Parathyroid adenoma (tissue), 2 donors: ENCODE data around the gene ARPC1B.
"Not testable (repeated sequence)": the region's sequence is repeated elsewhere in the genome, so short reads cannot be mapped to it uniquely, and the experiment has no call there.

ENCODE experiments used
- H2AFZ ChIP-seq: fragments of 300-600 bp; sonication (generic); one replicate; pipeline ENCODE4 v1.7.0; 2017; ENCODE audit warnings: antibody characterized with exemption, mild to moderate bottlenecking
- H3K27ac ChIP-seq: fragments of 300-600 bp; sonication (generic); one replicate; pipeline ENCODE4 v1.7.0; 2017
- H3K27me3 ChIP-seq: fragments of 300-600 bp; sonication (generic); one replicate; pipeline ENCODE4 v1.7.0; 2017; ENCODE audit warnings: low read length; ENCODE audit not compliant: control insufficient read depth, insufficient read depth
- H3K36me3 ChIP-seq: fragments of 300-600 bp; sonication (generic); one replicate; pipeline ENCODE4 v1.7.0; 2017; ENCODE audit warnings: low read length; ENCODE audit not compliant: control insufficient read depth, insufficient read depth
- H3K4me1 ChIP-seq: fragments of 300-600 bp; sonication (generic); one replicate; pipeline ENCODE4 v1.7.0; 2017; ENCODE audit warnings: control low read depth
- H3K4me2 ChIP-seq: fragments of 300-600 bp; sonication (generic); one replicate; pipeline ENCODE4 v1.7.0; 2017; ENCODE audit warnings: low read length
- H3K4me3 ChIP-seq: fragments of 300-600 bp; sonication (generic); one replicate; pipeline ENCODE4 v1.7.0; 2017; ENCODE audit warnings: low read depth, low read length
- H3K79me2 ChIP-seq: fragments of 300-600 bp; sonication (generic); one replicate; pipeline ENCODE4 v1.7.0; 2017; ENCODE audit warnings: control low read depth
- H3K9ac ChIP-seq: fragments of 300-600 bp; sonication (generic); one replicate; pipeline ENCODE4 v1.7.0; 2017; ENCODE audit warnings: mild to moderate bottlenecking
- H3K9me3 ChIP-seq: fragments of 300-600 bp; sonication (generic); one replicate; pipeline ENCODE4 v1.7.0; 2017; ENCODE audit warnings: low read length; ENCODE audit not compliant: control insufficient read depth
- CTCF ChIP-seq: fragments of 300-600 bp; sonication (generic); IDR thresholded peaks from one replicate; pipeline ENCODE4 v1.7.0; 2017; ENCODE audit warnings: antibody characterized with exemption, mild to moderate bottlenecking
- donor health status: primary hyperparathyroidism.

ARPC1B gene

DNA sequence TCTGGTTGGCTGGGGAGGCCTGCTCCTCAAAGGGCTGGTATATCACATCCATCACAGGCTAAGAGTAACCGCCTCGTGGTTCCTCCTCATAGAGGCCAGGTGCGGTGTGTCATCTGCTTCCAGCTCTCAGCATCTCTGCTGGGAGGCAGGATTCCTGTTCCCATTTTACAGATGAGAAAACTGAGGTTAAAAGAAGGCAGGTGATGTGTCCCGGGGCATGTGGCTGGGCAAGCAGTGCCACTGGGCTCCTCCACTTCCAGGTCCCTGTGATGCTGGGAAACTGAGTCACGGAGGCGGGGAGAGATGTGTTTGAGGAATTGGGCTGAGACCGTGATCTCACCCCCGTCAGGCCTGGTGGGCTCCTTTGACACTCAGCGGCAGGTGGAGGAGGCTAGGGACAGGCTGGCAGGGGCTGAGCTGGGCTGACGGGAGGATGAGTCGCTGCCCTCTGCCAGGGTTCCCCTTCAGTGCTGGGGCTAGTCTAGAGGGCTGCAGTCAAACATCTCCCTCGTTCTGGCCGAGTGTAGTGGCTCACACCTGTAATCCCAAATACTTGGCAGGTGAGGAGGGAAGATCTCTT is 9.4 kb downstream of the ARPC1B start:
- Histone ChIP-seq H3K4me3 (no peak overlapping the region), H3K79me2 (peaks cover 2% of the 10 kb centered on the region), H3K4me1 (peaks cover 3% of the 10 kb centered on the region), H3K4me2 (no peak overlapping the region), H3K9me3 (no peaks in the 10 kb centered on the region), H3K36me3 (no peaks in the 10 kb centered on the region), H3K27me3 (no peaks in the 10 kb centered on the region), H2AFZ (no peak overlapping the region), H3K9ac (no peak overlapping the region), H3K27ac (no peak overlapping the region)
- no peak for TF ChIP-seq CTCF

DNA sequence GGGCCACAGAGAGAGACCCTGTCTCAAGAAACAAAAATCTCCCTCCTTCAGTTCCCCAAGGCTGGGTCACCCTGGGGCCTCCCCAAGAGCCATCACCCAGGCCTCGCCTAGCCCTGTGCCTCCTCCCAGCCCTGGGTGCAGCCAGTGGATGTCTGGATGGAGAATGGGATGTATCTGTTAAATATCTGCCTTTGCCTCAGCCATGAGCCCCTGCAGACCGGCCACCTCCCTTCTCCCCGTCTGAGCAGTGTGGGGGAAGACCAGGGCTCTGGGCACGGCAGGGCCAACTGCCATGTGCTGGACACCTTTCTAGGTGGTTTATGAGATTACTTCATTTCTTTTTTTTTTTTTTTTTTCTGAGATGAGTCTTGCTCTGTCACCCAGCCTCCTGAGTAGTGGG is 10.0 kb downstream of the ARPC1B start:
- Histone ChIP-seq H3K27me3 (no peaks in the 10 kb centered on the region), H2AFZ (no peak overlapping the region), H3K4me2 (no peak overlapping the region), H3K4me1 (peaks cover 3% of the 10 kb centered on the region), H3K4me3 (no peak overlapping the region), H3K79me2 (peaks cover 2% of the 10 kb centered on the region), H3K9me3 (no peaks in the 10 kb centered on the region), H3K36me3 (no peaks in the 10 kb centered on the region), H3K27ac (no peak overlapping the region), H3K9ac (no peak overlapping the region)
- no peak for TF ChIP-seq CTCF

- Histone ChIP-seq H3K27me3 (no peaks in the 10 kb centered on the region), H3K4me2 (no peak overlapping the region), H3K9ac (no peak overlapping the region), H3K4me3 (no peak overlapping the region), H3K27ac (no peak overlapping the region), H3K9me3 (no peaks in the 10 kb centered on the region), H3K79me2 (peaks cover 2% of the 10 kb centered on the region), H3K4me1 (peaks cover 2% of the 10 kb centered on the region), H2AFZ (no peak overlapping the region), H3K36me3 (no peaks in the 10 kb centered on the region)
- TF ChIP-seq CTCF, result no peak
Observed at GRCh38 chr7:99385564-99385963, 11.0 kb downstream of the ARPC1B start.

GRCh38 chr7:99386584-99387238 is 12.2 kb downstream of the ARPC1B start:
- Histone ChIP-seq H3K4me3 (no peak overlapping the region), H3K9ac (no peak overlapping the region), H3K4me2 (no peak overlapping the region), H3K9me3 (no peaks in the 10 kb centered on the region), H3K36me3 (no peaks in the 10 kb centered on the region), H2AFZ (no peak overlapping the region), H3K79me2 (peaks cover 2% of the 10 kb centered on the region), H3K27me3 (no peaks in the 10 kb centered on the region), H3K4me1 (no peaks in the 10 kb centered on the region), H3K27ac (no peak overlapping the region)
- no peak for TF ChIP-seq CTCF

GRCh38 chr7:99387239-99387635 is 12.7 kb downstream of the ARPC1B start:
- not testable (repeated sequence) for H3K36me3 ChIP-seq, H3K4me1 ChIP-seq, H3K4me3 ChIP-seq, H3K4me2 ChIP-seq, H3K27ac ChIP-seq, H3K9ac ChIP-seq, H3K27me3 ChIP-seq, H2AFZ ChIP-seq, H3K9me3 ChIP-seq, H3K79me2 ChIP-seq
